Common myeloid progenitor, CD34-positive (primary cell): Measurements from ENCODE around the gene ELP6.
A peak's percentile ranks its signal among the peaks of the same experiment; 100 is the strongest.
"Not testable (repeated sequence)": the region's sequence is repeated elsewhere in the genome, so short reads cannot be mapped to it uniquely, and the experiment has no call there.

ENCODE experiments used
- CTCF ChIA-PET: fragments of 350-600 bp; sonication (Branson Sonifier 250); formaldehyde crosslinking; loops from one replicate; lab custom pipeline; 2021; ENCODE audit warnings: antibody characterized with exemption; lab: Charles Lee
- POLR2A ChIA-PET: fragments of 350-600 bp; sonication (Branson Sonifier 250); formaldehyde crosslinking; loops from one replicate; lab custom pipeline; 2021; ENCODE audit warnings: antibody characterized with exemption; lab: Charles Lee
- DNase-seq, 3 donors: peaks; one replicate each; pipeline versions ENCODE4 v3.0.0 to v3.0.0-alpha.2; 2013
- H3K27ac ChIP-seq, 2 experiments: 1 replicate in 1 of 2; 2 replicates in 1 of 2; pipeline ENCODE4 v1.7.0; 2013; ENCODE audit warnings: inconsistent platforms in 2 of 2, low read length in 2 of 2, mild to moderate bottlenecking in 2 of 2, low read depth in 1 of 2, moderate library complexity in 1 of 2; ENCODE audit not compliant: severe bottlenecking in 2 of 2, insufficient read depth in 1 of 2, poor library complexity in 1 of 2
- H3K27me3 ChIP-seq, 5 experiments: replicated peaks in 2 of 5; 1 replicate in 3 of 5; 2 replicates in 2 of 5; pipeline versions ENCODE4 v1.6.1 to v1.7.0; 2013; ENCODE audit warnings: low read length in 4 of 5, mild to moderate bottlenecking in 2 of 5, moderate library complexity in 2 of 5, inconsistent platforms in 1 of 5; ENCODE audit not compliant: insufficient read depth in 5 of 5, control insufficient read depth in 4 of 5
- H3K36me3 ChIP-seq, 4 experiments: 1 replicate in 2 of 4; 2 replicates in 2 of 4; pipeline versions ENCODE4 v1.6.1 to v1.7.0; 2013; ENCODE audit warnings: low read length in 3 of 4, control low read depth in 1 of 4, mild to moderate bottlenecking in 1 of 4; ENCODE audit not compliant: control insufficient read depth in 4 of 4, insufficient read depth in 4 of 4
- H3K4me1 ChIP-seq, 4 experiments: 1 replicate in 3 of 4; 2 replicates in 1 of 4; pipeline versions ENCODE4 v1.6.1 to v1.7.1; 2013; ENCODE audit warnings: low read length in 3 of 4, mild to moderate bottlenecking in 3 of 4, control low read depth in 1 of 4, inconsistent platforms in 1 of 4, moderate library complexity in 1 of 4; ENCODE audit not compliant: control insufficient read depth in 4 of 4, insufficient read depth in 4 of 4; ENCODE audit errors: control extremely low read depth in 1 of 4
- H3K4me3 ChIP-seq, 7 experiments: 1 replicate in 4 of 7; 2 replicates in 3 of 7; pipeline versions ENCODE4 v1.5.1 to v1.7.0; 2013; ENCODE audit warnings: mild to moderate bottlenecking in 7 of 7, low read length in 6 of 7, moderate library complexity in 6 of 7, inconsistent platforms in 2 of 7, low read depth in 2 of 7, control low read depth in 1 of 7; ENCODE audit not compliant: insufficient read depth in 4 of 7, control insufficient read depth in 1 of 7; ENCODE audit errors: extremely low read depth in 1 of 7
- H3K9me3 ChIP-seq, 5 experiments: 1 replicate in 4 of 5; 2 replicates in 1 of 5; pipeline versions ENCODE4 v1.6.1 to v1.7.1; 2013; ENCODE audit warnings: low read length in 4 of 5, mild to moderate bottlenecking in 2 of 5, inconsistent platforms in 1 of 5, low read depth in 1 of 5, moderate library complexity in 1 of 5; ENCODE audit not compliant: control insufficient read depth in 4 of 5, insufficient read depth in 2 of 5; ENCODE audit errors: control extremely low read depth in 1 of 5
- WGBS: methylation state at CpG from one replicate; pipeline ENCODE4 v1.1.5; 2013; ENCODE audit not compliant: insufficient coverage; 5-methylcytosine and 5-hydroxymethylcytosine counted together

ELP6 gene

DNA sequence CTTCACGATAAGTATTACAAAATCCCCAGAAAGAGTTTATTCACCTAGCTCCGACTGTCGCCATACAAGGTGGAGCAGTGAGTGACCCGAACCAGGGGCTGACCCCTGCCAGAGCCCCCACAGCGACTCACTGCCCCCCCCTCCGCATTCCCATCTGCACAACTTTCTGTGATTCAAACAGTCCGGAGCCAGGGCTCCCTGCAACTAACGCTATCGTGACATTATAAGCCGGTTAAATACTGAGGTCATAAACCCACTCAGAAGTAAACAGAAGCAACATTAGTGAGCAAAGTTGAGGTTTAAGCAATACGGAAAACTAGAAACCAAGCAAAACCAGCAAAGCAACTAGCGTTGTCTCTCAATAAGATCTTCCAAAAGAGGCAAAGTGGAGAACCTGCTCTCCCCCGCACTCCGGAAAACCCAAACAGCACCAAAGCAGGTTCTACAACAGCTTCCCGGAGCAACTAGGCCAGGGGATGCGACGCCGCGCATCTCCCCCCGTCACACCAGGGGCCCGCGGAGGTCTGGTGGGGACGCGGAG lies 38.4 kb downstream of the ELP6 start:
- peak overlapping the region; percentile 80 to 96 (median 88) for H3K4me3 ChIP-seq
- POLR2A ChIA-PET = no interaction called here
- no peaks in the 10 kb centered on the region for H3K27me3 ChIP-seq
- H3K9me3 ChIP-seq = no peaks in the 10 kb centered on the region
- 4% methylated on average over 7 of the region's 24 CpGs for WGBS
- peak overlapping the region; percentile 40 to 85 for H3K27ac ChIP-seq
- peaks cover 0 to 2% (median 0%) of the 10 kb centered on the region in 4 experiments for H3K36me3 ChIP-seq
- CTCF ChIA-PET = interaction anchor here (0.8 to 7.5 kb wide), 8 partner anchors 12 to 66 kb away, joined by 3 to 63 read pairs (median 4); no protein-coding TSS in a partner anchor
- peak in 2 of 3 donors; percentile 24 to 59 for DNase-seq
- H3K4me1 ChIP-seq = peaks cover 0 to 19% (median 19%) of the 10 kb centered on the region in 4 experiments

- ChIA-PET POLR2A (no interaction called here), CTCF (interaction anchor here (0.7 to 1.4 kb wide), 2 partner anchors 14 to 29 kb away, joined by 3 to 4 read pairs; no protein-coding TSS in a partner anchor)
- WGBS = 97% methylated on average over 3 of the region's 3 CpGs
Observed at GRCh38 chr3:47473391-47473790, 40.1 kb downstream of the ELP6 start.

DNA sequence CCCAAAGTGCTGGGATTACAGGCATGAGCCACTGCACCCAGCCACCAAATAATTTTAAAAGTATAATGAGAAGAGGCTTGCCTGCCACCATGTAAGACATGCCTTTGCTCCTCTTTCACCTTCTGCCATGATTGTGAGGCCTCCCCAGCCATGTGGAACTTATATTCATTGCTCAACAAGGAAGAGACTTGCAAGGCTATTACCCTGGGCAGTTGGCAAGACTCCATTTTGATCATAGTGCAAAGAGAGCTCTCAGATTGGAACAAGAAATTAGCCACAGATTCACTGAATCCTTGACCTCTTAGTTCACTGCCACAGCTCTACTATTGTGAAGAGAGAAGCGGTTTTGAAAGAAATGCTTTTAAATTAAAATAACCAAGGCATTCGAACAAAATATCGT lies 43.9 kb downstream of the ELP6 start:
- no peak for DNase-seq
- ChIA-PET CTCF (no interaction called here), POLR2A (no interaction called here)
- Histone ChIP-seq H3K27ac (no peak overlapping the region), H3K4me1 (peaks cover 0 to 12% (median 6%) of the 10 kb centered on the region in 4 experiments), H3K4me3 (no peak overlapping the region), H3K36me3 (peaks cover 2 to 5% (median 3%) of the 10 kb centered on the region in 4 experiments), H3K27me3 (no peaks in the 10 kb centered on the region), H3K9me3 (peaks cover 0 to 9% (median 0%) of the 10 kb centered on the region in 5 experiments)
- WGBS = no CpG with 5 or more reads among the region's 3 CpGs

More at GRCh38 chr3:47473391-47473790, 40.1 kb downstream of the ELP6 start:
- H3K9me3 ChIP-seq = peaks cover 0 to 5% (median 0%) of the 10 kb centered on the region in 5 experiments
- no peak overlapping the region for H3K4me3 ChIP-seq
- H3K4me1 ChIP-seq = peaks cover 0 to 19% (median 17%) of the 10 kb centered on the region in 4 experiments
- peaks cover 0 to 3% (median 2%) of the 10 kb centered on the region in 4 experiments for H3K36me3 ChIP-seq
- no peak for DNase-seq
- H3K27me3 ChIP-seq = no peaks in the 10 kb centered on the region
- H3K27ac ChIP-seq = no peak overlapping the region

DNA sequence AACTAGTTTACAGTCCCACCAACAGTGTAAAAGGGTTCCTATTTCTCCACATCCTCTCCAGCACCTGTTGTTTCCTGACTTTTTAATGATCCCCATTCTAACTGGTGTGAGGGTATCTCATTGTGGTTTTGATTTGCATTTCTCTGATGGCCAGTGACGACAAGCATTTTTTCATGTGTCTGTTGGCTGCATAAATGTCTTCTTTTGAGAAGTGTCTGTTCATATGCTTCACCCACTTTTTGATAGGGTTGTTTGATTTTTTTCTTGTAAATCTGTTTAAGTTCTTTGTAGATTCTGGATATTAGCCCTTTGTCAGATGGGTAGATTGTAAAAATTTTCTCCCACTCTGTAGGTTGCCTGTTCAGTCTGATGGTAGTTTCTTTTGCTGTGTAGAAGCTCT lies 45.2 kb downstream of the ELP6 start:
- H3K4me3 ChIP-seq, H3K9me3 ChIP-seq, H3K4me1 ChIP-seq, H3K36me3 ChIP-seq, H3K27ac ChIP-seq, CTCF ChIA-PET, DNase-seq, POLR2A ChIA-PET, H3K27me3 ChIP-seq: not testable (repeated sequence)
- no CpG with 5 or more reads among the region's 1 CpG for WGBS

DNA sequence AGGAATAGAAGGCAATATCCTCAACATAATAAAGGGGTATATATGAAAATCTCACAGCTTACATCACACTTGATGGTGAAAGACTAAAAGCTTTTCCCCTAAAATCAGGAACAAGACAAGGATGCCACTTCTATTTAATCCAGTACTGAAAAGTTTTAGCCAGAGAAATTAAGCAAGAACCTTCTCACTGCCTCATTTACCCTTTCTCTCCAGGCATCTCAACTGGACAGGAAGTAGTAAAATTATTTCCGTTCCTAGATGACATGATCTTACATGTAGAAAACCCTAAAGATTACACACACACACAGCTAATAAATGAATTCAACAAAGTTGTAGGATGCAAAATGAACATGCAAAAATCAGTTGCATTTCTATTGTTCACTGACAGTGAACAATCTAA lies 48.9 kb downstream of the ELP6 start:
- WGBS = 40% methylated on average over 1 of the region's 1 CpG
- Histone ChIP-seq H3K9me3 (peaks cover 0 to 9% (median 0%) of the 10 kb centered on the region in 5 experiments), H3K27me3 (no peaks in the 10 kb centered on the region), H3K4me1 (peaks cover 0 to 6% (median 2%) of the 10 kb centered on the region in 4 experiments), H3K4me3 (no peak overlapping the region), H3K36me3 (peaks cover 0 to 8% (median 2%) of the 10 kb centered on the region in 4 experiments), H3K27ac (no peak overlapping the region)
- peak in 2 of 3 donors; percentile 15 to 28 for DNase-seq
- POLR2A ChIA-PET = no interaction called here
- CTCF ChIA-PET = no interaction called here

GRCh38 chr3:47459534-47460085 lies 53.9 kb downstream of the ELP6 start:
- POLR2A ChIA-PET, H3K36me3 ChIP-seq, H3K4me1 ChIP-seq, DNase-seq, H3K27me3 ChIP-seq, H3K27ac ChIP-seq, H3K4me3 ChIP-seq, H3K9me3 ChIP-seq: not testable (repeated sequence)
- WGBS = 82% methylated on average over 7 of the region's 9 CpGs
- CTCF ChIA-PET = interaction anchor here (1.5 kb wide), 1 partner anchor 14 kb away, joined by 3 read pairs; no protein-coding TSS in a partner anchor

DNA sequence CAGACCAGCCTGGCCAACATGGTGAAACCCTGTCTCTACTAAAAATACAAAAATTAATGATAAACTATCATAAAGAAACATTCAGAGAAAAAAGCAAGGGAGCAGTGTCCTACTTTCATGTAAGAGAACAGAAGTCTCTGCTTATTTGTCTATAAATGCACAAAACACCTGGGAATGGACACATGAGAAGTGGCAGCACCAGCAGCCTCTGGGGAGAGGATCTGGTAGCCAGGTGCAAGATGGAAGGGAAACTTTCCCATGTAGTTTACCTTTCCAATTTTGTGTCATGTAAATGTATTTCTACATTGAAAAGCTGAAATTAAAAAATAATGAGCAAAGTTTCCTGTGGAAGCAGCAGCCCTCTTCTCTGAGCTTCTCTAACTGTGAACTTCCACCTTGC lies 56.5 kb downstream of the ELP6 start:
- peaks cover 0 to 6% (median 3%) of the 10 kb centered on the region in 5 experiments for H3K9me3 ChIP-seq
- H3K4me1 ChIP-seq = peaks cover 0 to 5% (median 2%) of the 10 kb centered on the region in 4 experiments
- peaks cover 0 to 5% (median 0%) of the 10 kb centered on the region in 4 experiments for H3K36me3 ChIP-seq
- POLR2A ChIA-PET = no interaction called here
- H3K27ac ChIP-seq = no peak overlapping the region
- no peaks in the 10 kb centered on the region for H3K27me3 ChIP-seq
- H3K4me3 ChIP-seq = no peak overlapping the region
- no peak for DNase-seq
- CTCF ChIA-PET = interaction anchor here (1.2 kb wide), 1 partner anchor 32 kb away, joined by 3 read pairs; no protein-coding TSS in a partner anchor
